K562 (cell line): ENCODE results near the gene BSPRY. TPM values are rescaled to one million over a fixed set of nuclear protein-coding genes. Genes with fewer than 3 reads are reported as not detected.

Source experiments
- GATA2 ChIP-seq: sonication (generic); formaldehyde crosslinking; IDR thresholded peaks from 2 replicates; pipeline ENCODE4 v1.4.0; 2020; ENCODE audit warnings: mild to moderate bottlenecking, missing genetic modification reagents
- HMGXB4 ChIP-seq: sonication (generic); formaldehyde crosslinking; IDR thresholded peaks from 2 replicates; pipeline ENCODE4 v1.8.1; 2023; ENCODE audit warnings: mild to moderate bottlenecking, missing genetic modification reagents
- MAX ChIP-seq: sonication (generic); formaldehyde crosslinking; IDR thresholded peaks from 2 replicates; pipeline ENCODE4 v1.9.0; 2022; ENCODE audit warnings: mild to moderate bottlenecking, missing genetic modification reagents
- MCM5 ChIP-seq: fragments of 450-650 bp; IDR thresholded peaks from 2 replicates; pipeline ENCODE4 v1.6.1; 2016; ENCODE audit warnings: low read depth
- MNT ChIP-seq, 2 experiments: fragments of 450-650 bp; conservative IDR thresholded peaks; 2 replicates each; pipeline ENCODE4 v1.6.1; 2017; ENCODE audit warnings: mild to moderate bottlenecking in 2 of 2, moderate library complexity in 2 of 2
- MTA3 ChIP-seq: fragments of 450-650 bp; formaldehyde crosslinking; IDR thresholded peaks from 2 replicates; pipeline ENCODE4 v1.6.1; 2017; ENCODE audit warnings: mild to moderate bottlenecking, borderline replicate concordance
- PHF20 ChIP-seq: fragments of 450-650 bp; IDR thresholded peaks from 2 replicates; pipeline ENCODE4 v1.6.1; 2018; ENCODE audit not compliant: partially characterized antibody
- RFX1 ChIP-seq: fragments of 450-650 bp; IDR thresholded peaks from 2 replicates; pipeline ENCODE4 v1.6.1; 2016; ENCODE audit warnings: mild to moderate bottlenecking, moderate library complexity
- TCF7L2 ChIP-seq: fragments of 150-350 bp; IDR thresholded peaks from 2 replicates; pipeline ENCODE4 v1.6.1; 2016; ENCODE audit warnings: low read depth, mild to moderate bottlenecking, low read length, moderate library complexity
- ZMIZ1 ChIP-seq, 2 experiments: fragments of 150-350 bp in 1 of 2; IDR thresholded peaks; 2 replicates each; pipeline ENCODE4 v1.6.1; 2012 to 2016; ENCODE audit warnings: low read depth in 2 of 2, low read length in 2 of 2, mild to moderate bottlenecking in 1 of 2, moderate library complexity in 1 of 2
- ZNF311 ChIP-seq: fragments of 250-450 bp; sonication (Bioruptor Pico); IDR thresholded peaks from 2 replicates; pipeline ENCODE4 v1.4.0; 2020; ENCODE audit warnings: mild to moderate bottlenecking, moderate library complexity
- ZNF76 ChIP-seq: fragments of 250-450 bp; sonication (Bioruptor Pico); IDR thresholded peaks from 2 replicates; pipeline ENCODE4 v1.4.0; 2020; ENCODE audit warnings: mild to moderate bottlenecking, moderate library complexity, borderline replicate concordance
- polyA plus RNA-seq, 8 experiments: library from polyadenylated mRNA; depleted of rRNA in 4 of 8; stranded (reverse) in 5 of 8; unstranded in 3 of 8; fragments of >200 nt; fragmentation: Nextera tagmentation in 2 of 8; fragmentation: Illumina TruSeq in 1 of 8; extraction: Ambion mirVana in 2 of 8; extraction: Trizol in 1 of 8; gene quantifications; 2 replicates each; pipeline versions ENCODE4 v1.2.1 to v1.2.3, GENCODE V29; 2011 to 2014; ENCODE audit warnings: inconsistent platforms in 1 of 8, missing spikeins in 1 of 8
- total RNA-seq, 7 experiments: library from RNA; depleted of rRNA in 6 of 7; stranded (reverse); fragments of >200 nt in 6 of 7; fragmentation: Illumina TruSeq in 2 of 7; extraction: Trizol in 2 of 7; gene quantifications; 2 replicates each; pipeline versions ENCODE4 v1.2.1 to v1.2.3, GENCODE V29; 2011 to 2021; ENCODE audit warnings: low replicate concordance in 1 of 7

Gene BSPRY
- total and polyA plus RNA-seq, 9 of the 15 experiments (the other 6 are each of a cell fraction or from before 2014, with no cell fraction given): 0.07 to 0.67 (median 0.18) TPM

DNA sequence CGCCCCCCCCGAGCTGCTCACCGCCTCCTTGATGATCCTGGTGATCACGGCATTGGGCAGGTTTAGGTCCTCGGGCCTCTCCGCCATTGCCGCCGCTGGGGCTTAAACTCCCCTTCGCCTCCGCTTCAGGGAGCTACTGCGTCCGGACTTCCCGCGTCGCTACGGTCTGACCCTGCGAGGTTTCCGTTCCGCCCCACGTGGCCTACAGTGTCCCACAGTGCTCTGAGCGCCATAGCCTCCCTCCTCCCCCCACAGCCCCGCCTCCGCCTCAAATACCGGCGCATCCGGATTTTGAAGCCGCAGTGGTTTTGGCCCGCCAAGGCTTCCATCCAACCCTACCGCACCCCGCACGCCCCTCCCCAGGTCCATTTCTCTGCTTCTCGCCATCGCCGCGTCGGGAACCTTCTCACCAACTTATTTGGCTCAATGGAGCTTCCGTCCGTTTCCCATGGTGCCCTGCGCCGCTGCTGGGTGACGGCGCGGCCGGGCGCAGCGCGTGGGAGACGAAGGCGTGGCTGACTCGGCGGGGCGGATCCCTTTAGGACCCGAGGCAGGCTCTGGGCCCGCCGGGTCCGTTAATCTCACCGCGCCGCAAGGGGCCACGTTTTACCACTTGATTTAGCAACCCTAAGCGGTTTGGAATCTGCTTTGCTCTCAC is 61.0 kb downstream of the BSPRY start, which contains the start of the genes C9orf43 and POLE3 (continued):
- peak; percentile 55; the same call in 1 of the 2 replicates for TF ChIP-seq ZNF76 (CRISPR knock-in tag)
- peak; percentile 100 for TF ChIP-seq MTA3
- TF ChIP-seq MNT (conservative IDR thresholded peaks at IDR 0.05): peak; percentile 98 to 99
- TF ChIP-seq TCF7L2: no peak
- TF ChIP-seq PHF20: peak; percentile 76
- no peak for TF ChIP-seq GATA2 (CRISPR knock-in tag)
- no peak for TF ChIP-seq MCM5
- no peak for TF ChIP-seq ZNF311 (CRISPR knock-in tag)
- TF ChIP-seq ZMIZ1 (IDR thresholded peaks at IDR 0.05; ENCODE audit: low read depth in 2 of 2, low read length in 2 of 2): no peak
- TF ChIP-seq RFX1: peak; percentile 85
- TF ChIP-seq MAX: peak; percentile 97
- no peak; the same call in 1 of the 2 replicates for TF ChIP-seq HMGXB4
